HG02759 (cell line): ENCODE results near the gene SHC2.
"Not testable (repeated sequence)": the region's sequence is repeated elsewhere in the genome, so short reads cannot be mapped to it uniquely, and the experiment has no call there.

ENCODE experiments used
- ATAC-seq: cut with Tn5 transposase; IDR thresholded peaks from one replicate; pipeline ENCODE4 v1.9.1; 2021; ENCODE audit warnings: mild to moderate bottlenecking, moderate library complexity; ENCODE audit not compliant: unreplicated experiment

The SHC2 gene

GRCh38 chr19:427675-428074, 33.2 kb downstream of the SHC2 start:
- ATAC-seq = not testable (repeated sequence)

- ATAC-seq = no peak
These were observed 33.9 kb downstream of the SHC2 start for GRCh38 chr19:426725-427445.

- ATAC-seq = no peak
These were observed 35.8 kb downstream of the SHC2 start for GRCh38 chr19:425056-425455.

- no peak for ATAC-seq
These were observed 36.3 kb downstream of the SHC2 start for GRCh38 chr19:424546-424945.

- ATAC-seq = no peak
These were observed 37.0 kb downstream of the SHC2 start for GRCh38 chr19:423691-424466.

GRCh38 chr19:422917-423226, 38.0 kb downstream of the SHC2 start:
- ATAC-seq = not testable (repeated sequence)

GRCh38 chr19:422213-422916, 38.5 kb downstream of the SHC2 start:
- no peak for ATAC-seq

GRCh38 chr19:419721-420515, 40.9 kb downstream of the SHC2 start:
- ATAC-seq = no peak

GRCh38 chr19:418761-419671, 41.8 kb downstream of the SHC2 start:
- no peak for ATAC-seq

- ATAC-seq = no peak
These were observed 44.4 kb downstream of the SHC2 start for GRCh38 chr19:416416-416815.

GRCh38 chr19:415292-415691, 45.5 kb downstream of the SHC2 start:
- no peak for ATAC-seq

- ATAC-seq = no peak
These were observed 46.9 kb downstream of the SHC2 start for GRCh38 chr19:413756-414420.

GRCh38 chr19:412356-413355, 48.2 kb downstream of the SHC2 start:
- ATAC-seq = no peak

GRCh38 chr19:411723-412355, 49.0 kb downstream of the SHC2 start:
- no peak for ATAC-seq

- not testable (repeated sequence) for ATAC-seq
These were observed 49.6 kb downstream of the SHC2 start for GRCh38 chr19:411121-411722.

- ATAC-seq = no peak
These were observed 50.5 kb downstream of the SHC2 start for GRCh38 chr19:410243-410781.
